ENCODE measurements around the gene ARFGEF3. TPM values are rescaled to one million over a fixed set of nuclear protein-coding genes. Genes with fewer than 3 reads are reported as not detected.

The ARFGEF3 gene, protein sequence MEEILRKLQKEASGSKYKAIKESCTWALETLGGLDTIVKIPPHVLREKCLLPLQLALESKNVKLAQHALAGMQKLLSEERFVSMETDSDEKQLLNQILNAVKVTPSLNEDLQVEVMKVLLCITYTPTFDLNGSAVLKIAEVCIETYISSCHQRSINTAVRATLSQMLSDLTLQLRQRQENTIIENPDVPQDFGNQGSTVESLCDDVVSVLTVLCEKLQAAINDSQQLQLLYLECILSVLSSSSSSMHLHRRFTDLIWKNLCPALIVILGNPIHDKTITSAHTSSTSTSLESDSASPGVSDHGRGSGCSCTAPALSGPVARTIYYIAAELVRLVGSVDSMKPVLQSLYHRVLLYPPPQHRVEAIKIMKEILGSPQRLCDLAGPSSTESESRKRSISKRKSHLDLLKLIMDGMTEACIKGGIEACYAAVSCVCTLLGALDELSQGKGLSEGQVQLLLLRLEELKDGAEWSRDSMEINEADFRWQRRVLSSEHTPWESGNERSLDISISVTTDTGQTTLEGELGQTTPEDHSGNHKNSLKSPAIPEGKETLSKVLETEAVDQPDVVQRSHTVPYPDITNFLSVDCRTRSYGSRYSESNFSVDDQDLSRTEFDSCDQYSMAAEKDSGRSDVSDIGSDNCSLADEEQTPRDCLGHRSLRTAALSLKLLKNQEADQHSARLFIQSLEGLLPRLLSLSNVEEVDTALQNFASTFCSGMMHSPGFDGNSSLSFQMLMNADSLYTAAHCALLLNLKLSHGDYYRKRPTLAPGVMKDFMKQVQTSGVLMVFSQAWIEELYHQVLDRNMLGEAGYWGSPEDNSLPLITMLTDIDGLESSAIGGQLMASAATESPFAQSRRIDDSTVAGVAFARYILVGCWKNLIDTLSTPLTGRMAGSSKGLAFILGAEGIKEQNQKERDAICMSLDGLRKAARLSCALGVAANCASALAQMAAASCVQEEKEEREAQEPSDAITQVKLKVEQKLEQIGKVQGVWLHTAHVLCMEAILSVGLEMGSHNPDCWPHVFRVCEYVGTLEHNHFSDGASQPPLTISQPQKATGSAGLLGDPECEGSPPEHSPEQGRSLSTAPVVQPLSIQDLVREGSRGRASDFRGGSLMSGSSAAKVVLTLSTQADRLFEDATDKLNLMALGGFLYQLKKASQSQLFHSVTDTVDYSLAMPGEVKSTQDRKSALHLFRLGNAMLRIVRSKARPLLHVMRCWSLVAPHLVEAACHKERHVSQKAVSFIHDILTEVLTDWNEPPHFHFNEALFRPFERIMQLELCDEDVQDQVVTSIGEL (N-terminal part only)
- 0.14 TPM for polyA plus RNA-seq (2012; ENCODE audit: insufficient read depth, insufficient read length, low read depth)

DNA sequence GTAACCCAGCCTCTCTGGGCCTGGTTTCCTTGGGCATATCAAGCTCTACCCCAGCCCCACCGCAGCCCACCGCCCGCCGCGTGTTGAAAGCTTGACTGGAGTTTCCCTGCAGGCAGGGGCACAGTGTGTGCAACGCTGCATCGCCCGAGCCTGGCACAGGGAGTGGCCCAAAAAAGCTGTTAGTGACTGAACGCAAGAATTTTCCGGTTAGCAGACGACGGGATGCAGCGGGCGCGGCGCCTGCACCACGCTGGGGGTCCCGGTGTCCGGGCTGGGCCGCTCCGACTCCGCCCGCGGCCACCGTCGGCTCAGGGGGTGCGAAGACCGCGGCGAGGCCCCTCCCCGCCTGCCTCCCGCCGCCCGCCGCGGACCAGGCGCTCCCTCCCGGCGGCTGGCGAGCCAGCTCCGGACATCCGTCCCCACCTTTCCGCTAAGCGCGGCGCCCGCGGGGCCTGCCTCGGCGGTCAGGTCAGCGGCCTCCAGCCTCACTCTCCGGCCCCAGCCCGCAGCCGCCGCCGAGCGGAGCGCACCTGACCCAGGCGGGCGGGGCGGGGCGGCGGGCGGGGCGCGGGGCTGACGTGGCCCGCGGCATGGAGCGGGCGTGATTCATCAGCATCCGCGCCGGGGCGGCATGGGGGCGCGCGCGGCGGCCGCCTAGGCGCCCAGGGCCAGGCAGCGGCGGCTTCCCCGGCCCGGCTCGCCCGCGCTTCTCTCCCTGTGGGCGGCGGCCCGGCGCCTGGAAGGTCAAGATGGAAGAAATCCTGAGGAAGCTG is at the start of gene ARFGEF3:
Gene ARFGEF3, plus strand, starts transcription at position 602 of the 773 bp plus-strand sequence. Its CDS starts 148 bp downstream, at position 750.
- Histone ChIP-seq H3K4me3 (ENCODE audit: low read depth, low read length) (peak within 1 kb of the TSS; percentile 34), H3K9me3 (no peaks in the 10 kb centered on the region), H3K27me3 (peaks cover 39% of the 10 kb centered on the region), H3K4me1 (no peaks in the 10 kb centered on the region), H3K36me3 (no peaks in the 10 kb centered on the region)
- TF ChIP-seq, protein P1, sequence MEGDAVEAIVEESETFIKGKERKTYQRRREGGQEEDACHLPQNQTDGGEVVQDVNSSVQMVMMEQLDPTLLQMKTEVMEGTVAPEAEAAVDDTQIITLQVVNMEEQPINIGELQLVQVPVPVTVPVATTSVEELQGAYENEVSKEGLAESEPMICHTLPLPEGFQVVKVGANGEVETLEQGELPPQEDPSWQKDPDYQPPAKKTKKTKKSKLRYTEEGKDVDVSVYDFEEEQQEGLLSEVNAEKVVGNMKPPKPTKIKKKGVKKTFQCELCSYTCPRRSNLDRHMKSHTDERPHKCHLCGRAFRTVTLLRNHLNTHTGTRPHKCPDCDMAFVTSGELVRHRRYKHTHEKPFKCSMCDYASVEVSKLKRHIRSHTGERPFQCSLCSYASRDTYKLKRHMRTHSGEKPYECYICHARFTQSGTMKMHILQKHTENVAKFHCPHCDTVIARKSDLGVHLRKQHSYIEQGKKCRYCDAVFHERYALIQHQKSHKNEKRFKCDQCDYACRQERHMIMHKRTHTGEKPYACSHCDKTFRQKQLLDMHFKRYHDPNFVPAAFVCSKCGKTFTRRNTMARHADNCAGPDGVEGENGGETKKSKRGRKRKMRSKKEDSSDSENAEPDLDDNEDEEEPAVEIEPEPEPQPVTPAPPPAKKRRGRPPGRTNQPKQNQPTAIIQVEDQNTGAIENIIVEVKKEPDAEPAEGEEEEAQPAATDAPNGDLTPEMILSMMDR (IDR thresholded peaks at IDR 0.05; ENCODE audit: low read depth, low read length): no peak
- peak; percentile 34 for DNase-seq

DNA sequence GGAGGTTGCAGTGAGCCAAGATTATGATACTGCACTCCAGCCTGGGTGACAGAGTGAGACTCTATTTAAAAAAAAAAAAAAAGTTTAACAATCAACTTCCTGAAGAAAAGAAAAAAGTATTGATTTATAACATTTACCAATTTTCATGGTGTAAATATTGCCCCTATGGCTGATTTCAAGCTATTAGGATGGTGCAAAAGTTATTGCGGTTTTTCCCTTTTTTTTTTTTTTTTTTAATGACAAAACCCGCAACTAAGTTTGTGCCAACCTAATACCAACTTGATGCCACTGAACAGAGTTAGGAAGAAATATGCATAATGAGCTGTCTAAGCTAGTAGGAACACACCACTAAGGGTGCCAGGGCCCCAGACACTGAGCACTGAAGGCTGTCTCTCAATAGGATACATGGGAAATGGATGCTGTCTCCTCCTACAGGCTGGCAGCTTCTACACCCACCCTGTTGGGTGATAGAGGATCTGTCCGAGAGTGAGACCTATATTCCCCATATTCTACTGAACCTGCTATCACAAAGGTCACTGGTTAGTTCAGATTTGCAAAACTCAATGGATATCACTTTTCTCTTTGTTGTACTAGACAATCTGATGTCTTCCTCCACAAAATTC is 48.0 kb upstream of the ARFGEF3 start:
- no peaks in the 10 kb centered on the region for H3K4me1 ChIP-seq
- peaks cover 6% of the 10 kb centered on the region for H3K27me3 ChIP-seq
- H3K9me3 ChIP-seq: no peaks in the 10 kb centered on the region
- no peak overlapping the region for H3K4me3 ChIP-seq (ENCODE audit: low read depth, low read length)
- no peaks in the 10 kb centered on the region for H3K36me3 ChIP-seq
- DNase-seq: no peak
- TF ChIP-seq, protein P1 (IDR thresholded peaks at IDR 0.05; ENCODE audit: low read depth, low read length): no peak

DNA sequence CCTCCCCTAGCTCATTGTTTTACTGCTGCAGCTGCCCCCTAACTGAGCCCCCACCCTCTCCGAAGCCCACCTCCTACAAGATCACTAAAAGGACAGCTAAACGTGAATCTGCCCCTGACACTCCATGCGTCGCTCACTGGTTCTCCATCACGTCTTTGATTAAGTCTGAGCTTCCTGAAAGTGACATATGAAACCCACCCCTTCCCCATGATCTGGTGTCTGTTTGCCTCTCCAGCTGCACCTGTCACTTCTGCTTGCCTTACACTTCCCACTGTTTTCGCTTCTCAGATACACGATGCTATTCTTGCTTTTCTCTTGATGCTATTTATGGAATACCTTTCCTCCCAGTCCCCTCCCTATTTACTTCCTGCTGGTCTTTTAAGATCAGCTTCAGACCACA is 46.5 kb upstream of the ARFGEF3 start:
- Histone ChIP-seq H3K36me3 (no peaks in the 10 kb centered on the region), H3K4me1 (no peaks in the 10 kb centered on the region), H3K9me3 (no peaks in the 10 kb centered on the region), H3K27me3 (no peaks in the 10 kb centered on the region; the same call in 1 of the 2 replicates), H3K4me3 (ENCODE audit: low read depth, low read length) (no peak overlapping the region)
- TF ChIP-seq, protein P1 (IDR thresholded peaks at IDR 0.05; ENCODE audit: low read depth, low read length): no peak
- DNase-seq: no peak

DNA sequence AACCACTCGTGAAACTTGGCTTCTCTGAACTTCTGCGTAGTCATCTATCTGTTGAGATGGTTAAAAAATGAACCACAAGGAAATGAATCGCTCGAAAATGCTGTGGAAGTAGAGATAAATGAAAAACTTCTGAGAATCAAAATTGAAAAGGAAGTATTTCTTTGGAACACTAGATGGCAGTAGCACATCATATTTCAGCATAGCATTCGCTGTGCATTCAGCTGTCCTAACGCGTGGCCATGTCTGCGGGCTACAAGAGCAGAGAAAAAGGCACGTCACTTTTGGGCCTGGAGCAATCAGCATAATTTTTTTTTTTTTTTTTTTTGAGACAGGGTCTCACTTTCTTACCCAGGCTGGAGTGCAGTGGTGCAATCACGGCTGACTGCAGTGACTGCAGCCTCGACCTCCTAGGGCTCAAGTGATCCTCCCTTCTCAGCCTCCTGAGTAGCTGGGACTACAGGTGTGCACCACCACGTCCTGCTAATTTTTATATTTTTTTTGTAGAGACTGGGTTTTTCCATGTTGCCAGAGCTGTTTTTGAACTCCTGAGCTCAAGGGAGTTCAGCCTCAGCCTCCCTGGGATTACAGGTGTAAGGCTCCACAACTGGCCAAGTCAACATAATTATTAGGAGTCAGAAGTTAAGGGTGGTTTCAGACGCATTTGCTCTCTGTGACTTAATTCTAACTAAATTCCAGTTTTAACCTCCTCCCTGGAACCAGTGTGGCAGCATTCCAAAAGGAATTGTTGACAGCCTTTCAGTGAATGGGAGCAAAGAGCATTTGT is 45.7 kb upstream of the ARFGEF3 start:
- TF ChIP-seq, protein P1 (IDR thresholded peaks at IDR 0.05; ENCODE audit: low read depth, low read length): peak; percentile 68
- peak; percentile 51 for DNase-seq
- H3K9me3 ChIP-seq: no peaks in the 10 kb centered on the region
- no peaks in the 10 kb centered on the region for H3K36me3 ChIP-seq
- no peaks in the 10 kb centered on the region for H3K4me1 ChIP-seq
- H3K4me3 ChIP-seq (ENCODE audit: low read depth, low read length): no peak overlapping the region
- H3K27me3 ChIP-seq: no peaks in the 10 kb centered on the region

Measured in BE2C (cell line).